Adrenal gland (tissue), 5 donors: ENCODE measurements around the gene DOLPP1.

ENCODE experiments used
- POLR2A ChIP-seq, 2 donors: fragments of 450-650 bp; IDR thresholded peaks; one replicate each; pipeline ENCODE4 v1.6.1; 2017; ENCODE audit warnings: antibody characterized with exemption in 2 of 2, mild to moderate bottlenecking in 2 of 2, moderate library complexity in 1 of 2
- TF ChIP-seq, protein P1 (sequence below), 6 experiments: fragments of 450-650 bp in 4 of 6; fragments of 200-600 bp in 2 of 6; sonication (generic) in 1 of 6; IDR thresholded peaks; 1 replicate in 5 of 6; 2 replicates in 1 of 6; pipeline versions ENCODE4 v1.5.1 to v1.8.0; 2016 to 2021; ENCODE audit warnings: antibody characterized with exemption in 6 of 6, mild to moderate bottlenecking in 2 of 6, moderate library complexity in 1 of 6
- donor health status: DM: no; HTN: no; CAD: no.

DNA sequence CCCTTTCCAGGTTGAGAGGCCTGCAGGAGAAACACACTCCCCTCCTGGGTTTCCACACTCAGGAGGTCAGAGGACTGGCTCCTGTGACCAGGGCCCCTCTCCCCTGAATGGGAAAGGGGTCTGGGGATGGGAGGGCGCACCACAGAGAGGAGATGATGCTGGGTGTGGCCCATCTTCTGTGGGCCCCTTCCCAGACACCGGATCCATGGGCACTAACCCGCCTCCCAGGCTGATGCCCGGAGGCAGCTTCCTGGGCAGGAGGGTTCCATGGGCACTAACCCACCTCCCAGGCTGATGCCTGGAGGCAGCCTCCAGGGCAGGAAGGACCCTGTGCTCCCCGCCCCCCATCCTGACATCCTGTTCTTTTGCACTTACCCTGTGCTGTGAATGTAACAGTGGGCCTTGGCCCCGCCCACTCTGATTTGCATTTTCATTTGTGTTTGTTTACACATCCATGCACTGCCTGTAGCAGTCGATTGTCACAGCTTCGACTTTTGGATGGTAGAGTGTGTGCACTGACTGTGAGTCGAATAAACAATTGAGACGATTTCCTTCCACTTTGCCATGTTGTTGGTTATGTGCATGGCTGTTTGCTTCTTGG lies 9.3 kb upstream of the DOLPP1 start:
- TF ChIP-seq, protein P1, sequence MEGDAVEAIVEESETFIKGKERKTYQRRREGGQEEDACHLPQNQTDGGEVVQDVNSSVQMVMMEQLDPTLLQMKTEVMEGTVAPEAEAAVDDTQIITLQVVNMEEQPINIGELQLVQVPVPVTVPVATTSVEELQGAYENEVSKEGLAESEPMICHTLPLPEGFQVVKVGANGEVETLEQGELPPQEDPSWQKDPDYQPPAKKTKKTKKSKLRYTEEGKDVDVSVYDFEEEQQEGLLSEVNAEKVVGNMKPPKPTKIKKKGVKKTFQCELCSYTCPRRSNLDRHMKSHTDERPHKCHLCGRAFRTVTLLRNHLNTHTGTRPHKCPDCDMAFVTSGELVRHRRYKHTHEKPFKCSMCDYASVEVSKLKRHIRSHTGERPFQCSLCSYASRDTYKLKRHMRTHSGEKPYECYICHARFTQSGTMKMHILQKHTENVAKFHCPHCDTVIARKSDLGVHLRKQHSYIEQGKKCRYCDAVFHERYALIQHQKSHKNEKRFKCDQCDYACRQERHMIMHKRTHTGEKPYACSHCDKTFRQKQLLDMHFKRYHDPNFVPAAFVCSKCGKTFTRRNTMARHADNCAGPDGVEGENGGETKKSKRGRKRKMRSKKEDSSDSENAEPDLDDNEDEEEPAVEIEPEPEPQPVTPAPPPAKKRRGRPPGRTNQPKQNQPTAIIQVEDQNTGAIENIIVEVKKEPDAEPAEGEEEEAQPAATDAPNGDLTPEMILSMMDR (IDR thresholded peaks at IDR 0.05): no peak
- TF ChIP-seq POLR2A (IDR thresholded peaks at IDR 0.05): no peak
